ENCODE results near the gene TMEFF2.

Gene TMEFF2

GRCh38 chr2:191915750-191916149 is 279.0 kb downstream of the TMEFF2 start:
- Histone ChIP-seq H3K4me2 (ENCODE audit: insufficient read depth, low read length, poor library complexity, severe bottlenecking) (no peak overlapping the region), H3K27ac (replicated peaks; ENCODE audit: low read length) (no peak overlapping the region), H3K79me1 (ENCODE audit: low read depth, low read length) (no peaks in the 10 kb centered on the region), H3K4ac (ENCODE audit: low read length) (no peak overlapping the region), H3K27me3 (ENCODE audit: control insufficient read depth in 3 of 3, insufficient read depth in 3 of 3, low read depth in 1 of 3, low read length in 3 of 3) (no peaks in the 10 kb centered on the region), H3K36me3 (replicated peaks in 1 of 2; ENCODE audit: control insufficient read depth in 2 of 2, insufficient read depth in 2 of 2, low read length in 2 of 2) (no peaks in the 10 kb centered on the region), H3K4me3 (ENCODE audit: low read length in 2 of 2) (no peak overlapping the region), H3K18ac (ENCODE audit: low read length) (no peak overlapping the region), H4K91ac (ENCODE audit: low read depth, low read length, poor library complexity) (no peak overlapping the region), H3K4me1 (ENCODE audit: control insufficient read depth in 2 of 2, insufficient read depth in 1 of 2, low read depth in 1 of 2, low read length in 2 of 2) (peaks cover 0 to 4% of the 10 kb centered on the region in 2 donors), H2BK120ac (ENCODE audit: low read depth, low read length) (no peak overlapping the region), H4K8ac (ENCODE audit: low read depth, low read length) (no peak overlapping the region), H2AK5ac (ENCODE audit: low read depth, low read length) (no peak overlapping the region), H2BK5ac (ENCODE audit: low read length) (no peak overlapping the region), H3K9me3 (replicated peaks in 1 of 2; ENCODE audit: control insufficient read depth in 2 of 2, insufficient read depth in 1 of 2, low read depth in 1 of 2, low read length in 2 of 2) (no peaks in the 10 kb centered on the region), H2BK12ac (ENCODE audit: low read length) (no peak overlapping the region), H3K14ac (ENCODE audit: low read length) (no peak overlapping the region), H2BK15ac (ENCODE audit: low read length) (no peak overlapping the region), H3K9ac (ENCODE audit: low read depth, low read length, poor library complexity) (no peak overlapping the region), H2AFZ (ENCODE audit: low read length) (no peak overlapping the region), H3K23ac (ENCODE audit: low read depth, low read length, poor library complexity) (no peak overlapping the region)
- DNase-seq (ENCODE audit: low spot score), result no peak
- WGBS, 2 donors (ENCODE audit: extremely low coverage in 2 of 2, insufficient read length in 2 of 2, insufficient replicate concordance in 1 of 2), result no CpG with 5 or more reads among the region's 2 CpGs

- Histone ChIP-seq H3K36me3 (replicated peaks in 1 of 2; ENCODE audit: control insufficient read depth in 2 of 2, insufficient read depth in 2 of 2, low read length in 2 of 2) (no peaks in the 10 kb centered on the region), H3K4ac (ENCODE audit: low read length) (no peak overlapping the region), H3K18ac (ENCODE audit: low read length) (no peak overlapping the region), H3K9ac (ENCODE audit: low read depth, low read length, poor library complexity) (no peak overlapping the region), H3K9me3 (replicated peaks in 1 of 2; ENCODE audit: control insufficient read depth in 2 of 2, insufficient read depth in 1 of 2, low read depth in 1 of 2, low read length in 2 of 2) (no peaks in the 10 kb centered on the region), H2AFZ (ENCODE audit: low read length) (no peak overlapping the region), H2BK5ac (ENCODE audit: low read length) (no peak overlapping the region), H4K91ac (ENCODE audit: low read depth, low read length, poor library complexity) (no peak overlapping the region), H3K4me1 (ENCODE audit: control insufficient read depth in 2 of 2, insufficient read depth in 1 of 2, low read depth in 1 of 2, low read length in 2 of 2) (peaks cover 0 to 4% of the 10 kb centered on the region in 2 donors), H2AK5ac (ENCODE audit: low read depth, low read length) (no peak overlapping the region), H2BK12ac (ENCODE audit: low read length) (no peak overlapping the region), H3K23ac (ENCODE audit: low read depth, low read length, poor library complexity) (no peak overlapping the region), H3K4me3 (ENCODE audit: low read length in 2 of 2) (no peak overlapping the region), H3K4me2 (ENCODE audit: insufficient read depth, low read length, poor library complexity, severe bottlenecking) (no peak overlapping the region), H3K14ac (ENCODE audit: low read length) (no peak overlapping the region), H3K79me1 (ENCODE audit: low read depth, low read length) (no peaks in the 10 kb centered on the region), H3K27ac (replicated peaks; ENCODE audit: low read length) (no peak overlapping the region), H4K8ac (ENCODE audit: low read depth, low read length) (no peak overlapping the region), H2BK120ac (ENCODE audit: low read depth, low read length) (no peak overlapping the region), H2BK15ac (ENCODE audit: low read length) (no peak overlapping the region), H3K27me3 (ENCODE audit: control insufficient read depth in 3 of 3, insufficient read depth in 3 of 3, low read depth in 1 of 3, low read length in 3 of 3) (no peaks in the 10 kb centered on the region)
- DNase-seq (ENCODE audit: low spot score), result no peak
- WGBS, 2 donors (ENCODE audit: extremely low coverage in 2 of 2, insufficient read length in 2 of 2, insufficient replicate concordance in 1 of 2), result no CpG with 5 or more reads among the region's 1 CpG
Measured at GRCh38 chr2:191913796-191914195, 280.9 kb downstream of the TMEFF2 start.

GRCh38 chr2:191912764-191913163 is 282.0 kb downstream of the TMEFF2 start:
- Histone ChIP-seq H3K36me3 (replicated peaks in 1 of 2; ENCODE audit: control insufficient read depth in 2 of 2, insufficient read depth in 2 of 2, low read length in 2 of 2) (no peaks in the 10 kb centered on the region), H3K4me3 (ENCODE audit: low read length in 2 of 2) (no peak overlapping the region), H2BK5ac (ENCODE audit: low read length) (no peak overlapping the region), H3K27me3 (ENCODE audit: control insufficient read depth in 3 of 3, insufficient read depth in 3 of 3, low read depth in 1 of 3, low read length in 3 of 3) (no peaks in the 10 kb centered on the region), H3K14ac (ENCODE audit: low read length) (no peak overlapping the region), H3K23ac (ENCODE audit: low read depth, low read length, poor library complexity) (no peak overlapping the region), H3K79me1 (ENCODE audit: low read depth, low read length) (no peaks in the 10 kb centered on the region), H4K8ac (ENCODE audit: low read depth, low read length) (no peak overlapping the region), H4K91ac (ENCODE audit: low read depth, low read length, poor library complexity) (no peak overlapping the region), H2BK120ac (ENCODE audit: low read depth, low read length) (no peak overlapping the region), H2BK12ac (ENCODE audit: low read length) (no peak overlapping the region), H2BK15ac (ENCODE audit: low read length) (no peak overlapping the region), H2AFZ (ENCODE audit: low read length) (no peak overlapping the region), H3K27ac (replicated peaks; ENCODE audit: low read length) (no peak overlapping the region), H3K9ac (ENCODE audit: low read depth, low read length, poor library complexity) (no peak overlapping the region), H3K4me1 (ENCODE audit: control insufficient read depth in 2 of 2, insufficient read depth in 1 of 2, low read depth in 1 of 2, low read length in 2 of 2) (peaks cover 0 to 4% of the 10 kb centered on the region in 2 donors), H3K4me2 (ENCODE audit: insufficient read depth, low read length, poor library complexity, severe bottlenecking) (no peak overlapping the region), H3K18ac (ENCODE audit: low read length) (no peak overlapping the region), H3K4ac (ENCODE audit: low read length) (no peak overlapping the region), H2AK5ac (ENCODE audit: low read depth, low read length) (no peak overlapping the region), H3K9me3 (replicated peaks in 1 of 2; ENCODE audit: control insufficient read depth in 2 of 2, insufficient read depth in 1 of 2, low read depth in 1 of 2, low read length in 2 of 2) (no peaks in the 10 kb centered on the region)
- no CpG with 5 or more reads among the region's 3 CpGs for WGBS, 2 donors (ENCODE audit: extremely low coverage in 2 of 2, insufficient read length in 2 of 2, insufficient replicate concordance in 1 of 2)
- no peak for DNase-seq (ENCODE audit: low spot score)

- DNase-seq (ENCODE audit: low spot score), result no peak
- H3K79me1 ChIP-seq (ENCODE audit: low read depth, low read length), result no peaks in the 10 kb centered on the region
- H3K4me2 ChIP-seq (ENCODE audit: insufficient read depth, low read length, poor library complexity, severe bottlenecking), result no peak overlapping the region
- no peak overlapping the region for H3K23ac ChIP-seq (ENCODE audit: low read depth, low read length, poor library complexity)
- no peak overlapping the region for H3K4me3 ChIP-seq (ENCODE audit: low read length in 2 of 2)
- no peak overlapping the region for H2BK120ac ChIP-seq (ENCODE audit: low read depth, low read length)
- H3K36me3 ChIP-seq (replicated peaks in 1 of 2; ENCODE audit: control insufficient read depth in 2 of 2, insufficient read depth in 2 of 2, low read length in 2 of 2), result no peaks in the 10 kb centered on the region
- H4K8ac ChIP-seq (ENCODE audit: low read depth, low read length), result no peak overlapping the region
- H3K27me3 ChIP-seq (ENCODE audit: control insufficient read depth in 3 of 3, insufficient read depth in 3 of 3, low read depth in 1 of 3, low read length in 3 of 3), result no peaks in the 10 kb centered on the region
- H3K4me1 ChIP-seq (ENCODE audit: control insufficient read depth in 2 of 2, insufficient read depth in 1 of 2, low read depth in 1 of 2, low read length in 2 of 2), result peaks cover 3 to 7% of the 10 kb centered on the region in 2 donors
- 100% methylated on average over 2 of the region's 2 CpGs; no CpG with 5 or more reads in 1 of the 2 donors for WGBS, 2 donors (ENCODE audit: extremely low coverage in 2 of 2, insufficient read length in 2 of 2, insufficient replicate concordance in 1 of 2)
- H3K27ac ChIP-seq (replicated peaks; ENCODE audit: low read length), result no peak overlapping the region
- H4K91ac ChIP-seq (ENCODE audit: low read depth, low read length, poor library complexity), result no peak overlapping the region
- H3K9ac ChIP-seq (ENCODE audit: low read depth, low read length, poor library complexity), result no peak overlapping the region
- H2BK12ac ChIP-seq (ENCODE audit: low read length), result no peak overlapping the region
- no peak overlapping the region for H3K4ac ChIP-seq (ENCODE audit: low read length)
- no peak overlapping the region for H3K18ac ChIP-seq (ENCODE audit: low read length)
- H3K14ac ChIP-seq (ENCODE audit: low read length), result no peak overlapping the region
- no peak overlapping the region for H2BK5ac ChIP-seq (ENCODE audit: low read length)
- H2AK5ac ChIP-seq (ENCODE audit: low read depth, low read length), result no peak overlapping the region
- no peaks in the 10 kb centered on the region for H3K9me3 ChIP-seq (replicated peaks in 1 of 2; ENCODE audit: control insufficient read depth in 2 of 2, insufficient read depth in 1 of 2, low read depth in 1 of 2, low read length in 2 of 2)
- H2BK15ac ChIP-seq (ENCODE audit: low read length), result no peak overlapping the region
- H2AFZ ChIP-seq (ENCODE audit: low read length), result no peak overlapping the region
Measured at GRCh38 chr2:191910518-191910917, 284.2 kb downstream of the TMEFF2 start.

Data from neuronal stem cell (in vitro differentiated cells).